Measurements from ENCODE around the gene ANGPTL8.

The ANGPTL8 gene

DNA sequence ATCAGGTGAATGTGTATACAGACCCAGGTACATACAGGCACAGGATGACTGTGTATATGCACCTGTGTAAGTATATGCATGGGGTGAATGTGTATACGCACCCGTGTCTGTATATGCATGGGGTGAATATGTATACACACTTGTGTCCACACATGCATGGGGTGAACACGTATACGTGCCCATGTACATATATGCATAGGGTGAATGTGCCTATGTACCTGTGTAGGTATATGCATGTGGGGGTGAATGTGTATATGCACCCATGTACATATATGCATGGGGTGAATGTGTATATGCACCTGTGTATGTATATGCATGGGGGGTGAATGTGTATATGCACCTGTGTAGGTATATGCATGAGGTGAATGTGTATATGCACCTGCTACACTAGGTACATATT is 6.9 kb upstream of the ANGPTL8 start:
- no peak for DNase-seq
- in situ Hi-C loops (cut with MboI; ENCODE audit: low pct_unique_long_range_greater_than_20kb, low sequenced_read_pairs) = no loop called here

DNA sequence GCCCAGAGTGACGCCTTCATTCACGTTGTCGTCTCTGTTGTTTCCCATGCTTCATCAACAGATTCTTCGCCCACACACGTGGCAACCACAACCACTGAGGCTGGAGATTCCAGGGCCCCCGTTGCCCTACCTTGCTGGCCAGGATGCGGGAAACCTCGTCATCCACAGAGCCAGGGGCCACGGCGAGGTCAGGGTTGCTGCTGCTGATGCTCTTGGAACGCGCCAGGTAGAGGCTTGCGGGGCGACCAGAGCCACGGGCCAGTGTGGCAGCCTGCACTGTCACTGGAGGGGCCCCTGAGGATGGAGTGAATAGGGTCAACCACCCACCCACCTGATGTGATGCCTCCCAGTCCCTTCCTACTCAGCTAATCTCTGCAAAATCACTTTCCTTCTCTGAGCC is 6.3 kb upstream of the ANGPTL8 start:
- in situ Hi-C loops (cut with MboI; ENCODE audit: low pct_unique_long_range_greater_than_20kb, low sequenced_read_pairs) = no loop called here
- no peak for DNase-seq

DNA sequence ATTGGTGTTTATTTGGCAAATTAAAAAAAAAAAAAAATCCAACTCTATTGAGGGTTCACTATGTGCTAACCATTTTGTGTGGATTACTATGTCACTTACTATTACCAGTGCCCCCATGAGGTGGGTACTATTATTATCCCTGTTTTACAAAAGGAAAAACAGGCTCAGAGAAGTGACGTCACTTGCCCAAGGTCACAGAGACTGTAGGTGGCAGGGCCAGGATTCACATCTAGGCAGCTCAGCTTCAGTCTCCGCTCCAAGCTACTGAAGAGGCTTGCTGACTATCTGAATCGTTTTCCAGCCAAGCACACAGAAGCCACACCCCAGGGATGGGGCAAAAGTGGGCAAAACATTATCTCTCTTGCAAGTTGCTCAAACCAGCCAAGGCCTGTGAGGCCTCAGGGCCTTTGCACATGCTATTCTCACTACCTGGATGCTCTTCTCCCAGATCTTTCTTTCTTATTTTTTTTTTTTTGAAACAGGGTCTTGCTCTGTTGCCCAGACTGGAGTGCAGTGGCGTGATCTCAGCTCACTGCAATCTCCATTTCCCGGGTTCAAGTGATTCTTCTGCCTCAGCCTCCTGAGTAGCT is 4.8 kb upstream of the ANGPTL8 start:
- in situ Hi-C loops (cut with MboI; ENCODE audit: low pct_unique_long_range_greater_than_20kb, low sequenced_read_pairs) = no loop called here

DNA sequence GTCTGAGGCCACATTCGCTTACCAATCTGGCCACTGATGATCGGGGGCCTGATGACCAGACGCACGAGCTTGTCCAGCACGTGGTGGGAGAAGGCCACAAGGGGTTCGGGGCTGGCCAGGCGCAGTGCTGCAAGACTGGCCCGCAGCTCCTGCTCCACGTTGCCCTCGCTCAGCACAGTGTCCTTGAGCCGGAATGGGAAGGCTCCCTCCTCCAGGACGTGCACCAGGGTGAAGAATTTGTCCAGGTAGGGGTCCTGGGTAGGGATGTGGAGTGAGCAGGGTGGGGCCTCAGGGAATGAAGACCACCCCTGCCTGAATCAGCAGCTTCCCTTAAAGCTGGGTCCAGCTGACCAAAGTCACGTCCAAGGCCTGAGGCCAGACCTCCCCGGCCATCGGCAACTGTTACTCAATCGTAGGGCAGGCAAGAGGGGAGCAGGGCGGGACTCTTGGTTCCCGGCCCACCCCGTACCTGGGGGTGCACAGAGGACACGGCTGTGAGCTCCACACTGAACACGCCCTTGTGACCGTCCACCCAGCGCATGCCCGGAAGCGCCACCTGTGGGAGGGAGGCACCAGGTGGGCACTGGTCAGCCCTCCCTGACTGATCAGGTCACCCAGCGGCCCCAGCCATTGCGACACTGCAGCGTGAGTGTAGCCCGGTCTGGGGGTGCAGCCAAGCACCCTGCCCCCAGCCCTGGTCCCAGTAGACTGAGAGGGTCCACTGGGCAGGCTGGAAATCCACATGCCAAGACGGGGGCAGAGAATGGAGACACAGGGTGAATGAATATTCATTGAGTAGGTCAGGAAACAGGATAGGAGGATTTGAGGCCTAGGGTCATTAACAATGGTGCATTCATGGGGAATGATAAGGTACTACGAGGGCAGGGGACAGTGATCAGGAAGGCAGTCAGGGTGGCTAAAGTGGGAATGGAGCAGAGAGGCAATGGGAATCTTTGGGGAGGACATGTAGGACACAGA is 2.8 kb upstream of the ANGPTL8 start:
- in situ Hi-C loops (cut with MboI; ENCODE audit: low pct_unique_long_range_greater_than_20kb, low sequenced_read_pairs) = no loop called here
- no peak for DNase-seq

More for the DNA sequence above, 4.8 kb upstream of the ANGPTL8 start:
- no peak for DNase-seq

DNA sequence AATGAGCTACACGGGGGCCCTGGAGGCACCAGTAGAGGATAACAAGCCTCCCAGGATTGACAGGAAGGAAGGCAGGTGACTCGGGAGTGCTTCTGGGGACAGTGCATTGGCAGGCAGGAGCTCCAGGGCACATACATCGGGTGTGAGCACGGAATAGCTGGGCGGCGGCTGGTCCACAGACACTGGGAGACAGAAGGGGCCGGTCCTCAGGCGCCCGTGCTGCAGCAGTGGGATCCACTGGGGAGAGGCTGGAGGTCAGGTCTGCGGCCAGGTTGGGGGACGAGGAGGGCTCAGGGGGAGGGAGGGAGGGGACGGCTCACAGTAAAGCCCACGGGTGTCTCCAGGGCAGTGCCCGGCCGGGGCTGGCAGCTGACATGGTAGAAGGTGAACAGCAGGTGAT is 2.1 kb upstream of the ANGPTL8 start:
- DNase-seq = no peak
- in situ Hi-C loops (cut with MboI; ENCODE audit: low pct_unique_long_range_greater_than_20kb, low sequenced_read_pairs) = no loop called here

DNA sequence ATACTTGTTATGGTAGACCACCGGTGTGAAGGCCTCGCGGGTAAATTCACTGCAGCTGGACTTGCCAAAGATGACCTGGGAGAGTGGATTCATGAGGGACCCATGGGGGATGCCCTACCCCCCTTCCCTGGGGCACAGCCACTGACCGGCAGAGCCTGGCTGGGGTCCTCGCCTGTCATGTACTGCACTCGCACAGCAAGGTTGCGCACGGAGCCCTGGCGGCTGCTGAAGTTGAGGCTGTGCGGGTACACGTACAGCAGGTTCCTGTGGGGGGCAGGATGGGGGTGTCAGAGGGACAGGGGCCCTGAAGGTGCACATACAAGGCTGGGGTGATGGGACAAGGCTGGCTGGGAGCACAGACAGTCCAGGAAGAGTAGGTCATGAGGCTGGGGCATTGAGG is 1.4 kb upstream of the ANGPTL8 start:
- in situ Hi-C loops (cut with MboI; ENCODE audit: low pct_unique_long_range_greater_than_20kb, low sequenced_read_pairs) = no loop called here
- no peak for DNase-seq

DNA sequence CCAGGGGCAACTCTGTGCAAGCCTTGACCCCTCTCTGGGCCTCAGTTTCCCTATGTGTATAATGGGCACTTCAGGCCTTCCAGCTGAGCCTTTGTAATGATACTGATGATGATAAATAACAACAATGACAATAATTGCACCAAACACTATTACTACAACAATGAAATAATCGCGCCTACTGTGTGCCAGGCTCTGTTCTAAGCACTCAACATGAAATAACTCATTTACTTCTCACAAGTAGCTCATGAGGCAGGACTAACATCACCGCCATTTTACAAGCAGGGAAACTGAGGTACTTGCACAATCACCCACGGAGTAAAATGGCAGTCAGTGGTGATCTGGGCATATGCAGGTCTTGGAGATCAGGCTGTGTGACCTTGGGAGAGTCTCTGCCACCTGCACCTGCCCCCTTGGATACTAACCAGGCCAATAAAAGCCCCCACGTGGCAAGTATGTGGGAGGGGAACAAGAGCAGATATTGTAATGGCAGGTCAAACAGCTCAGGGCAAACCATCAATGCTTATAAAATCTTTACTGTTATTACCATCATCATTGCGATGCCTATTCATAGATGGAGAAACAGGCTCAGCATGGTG is 540 bp upstream of the ANGPTL8 start:
- in situ Hi-C loops (cut with MboI; ENCODE audit: low pct_unique_long_range_greater_than_20kb, low sequenced_read_pairs) = no loop called here
- no peak for DNase-seq

DNA sequence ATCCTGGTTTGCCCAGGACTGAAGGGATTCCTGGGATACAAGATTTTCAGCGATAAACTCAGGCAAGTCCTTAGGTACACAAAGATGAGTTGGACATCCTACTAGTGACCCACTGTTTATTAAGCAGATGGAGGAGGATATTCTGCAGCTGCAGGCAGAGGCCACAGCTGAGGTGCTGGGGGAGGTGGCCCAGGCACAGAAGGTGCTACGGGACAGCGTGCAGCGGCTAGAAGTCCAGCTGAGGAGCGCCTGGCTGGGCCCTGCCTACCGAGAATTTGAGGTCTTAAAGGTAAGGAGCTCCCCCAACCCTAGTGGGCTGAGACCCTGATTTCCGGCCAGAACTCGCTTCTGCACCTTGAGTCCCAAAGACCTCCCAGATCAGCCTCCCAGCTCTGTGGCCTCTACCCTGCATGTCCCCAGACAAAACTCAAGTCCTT is 607 bp downstream of the ANGPTL8 start:
- no peak for DNase-seq
- in situ Hi-C loops (cut with MboI; ENCODE audit: low pct_unique_long_range_greater_than_20kb, low sequenced_read_pairs) = no loop called here

DNA sequence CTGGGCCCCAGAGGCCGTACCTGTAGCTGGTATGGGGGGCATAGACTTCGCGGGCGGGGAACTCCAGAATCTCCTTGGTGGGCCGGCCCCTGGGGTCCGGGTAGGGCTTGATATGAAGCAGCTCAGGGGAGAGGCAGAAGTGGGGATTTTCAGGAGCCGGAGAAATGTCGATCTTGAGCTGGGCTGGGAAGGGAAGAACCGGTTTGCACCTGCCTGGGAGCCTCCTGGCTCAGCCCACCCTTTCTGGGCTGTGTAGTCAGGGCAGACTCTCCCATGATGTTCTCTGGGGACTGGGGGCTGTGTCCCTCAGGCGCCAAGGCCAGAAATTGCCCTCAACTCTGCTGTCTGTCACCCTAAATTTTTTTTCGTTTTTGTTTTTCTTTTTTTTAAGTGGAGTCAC is 2.6 kb downstream of the ANGPTL8 start:
- no peak for DNase-seq
- in situ Hi-C loops (cut with MboI; ENCODE audit: low pct_unique_long_range_greater_than_20kb, low sequenced_read_pairs) = no loop called here

DNA sequence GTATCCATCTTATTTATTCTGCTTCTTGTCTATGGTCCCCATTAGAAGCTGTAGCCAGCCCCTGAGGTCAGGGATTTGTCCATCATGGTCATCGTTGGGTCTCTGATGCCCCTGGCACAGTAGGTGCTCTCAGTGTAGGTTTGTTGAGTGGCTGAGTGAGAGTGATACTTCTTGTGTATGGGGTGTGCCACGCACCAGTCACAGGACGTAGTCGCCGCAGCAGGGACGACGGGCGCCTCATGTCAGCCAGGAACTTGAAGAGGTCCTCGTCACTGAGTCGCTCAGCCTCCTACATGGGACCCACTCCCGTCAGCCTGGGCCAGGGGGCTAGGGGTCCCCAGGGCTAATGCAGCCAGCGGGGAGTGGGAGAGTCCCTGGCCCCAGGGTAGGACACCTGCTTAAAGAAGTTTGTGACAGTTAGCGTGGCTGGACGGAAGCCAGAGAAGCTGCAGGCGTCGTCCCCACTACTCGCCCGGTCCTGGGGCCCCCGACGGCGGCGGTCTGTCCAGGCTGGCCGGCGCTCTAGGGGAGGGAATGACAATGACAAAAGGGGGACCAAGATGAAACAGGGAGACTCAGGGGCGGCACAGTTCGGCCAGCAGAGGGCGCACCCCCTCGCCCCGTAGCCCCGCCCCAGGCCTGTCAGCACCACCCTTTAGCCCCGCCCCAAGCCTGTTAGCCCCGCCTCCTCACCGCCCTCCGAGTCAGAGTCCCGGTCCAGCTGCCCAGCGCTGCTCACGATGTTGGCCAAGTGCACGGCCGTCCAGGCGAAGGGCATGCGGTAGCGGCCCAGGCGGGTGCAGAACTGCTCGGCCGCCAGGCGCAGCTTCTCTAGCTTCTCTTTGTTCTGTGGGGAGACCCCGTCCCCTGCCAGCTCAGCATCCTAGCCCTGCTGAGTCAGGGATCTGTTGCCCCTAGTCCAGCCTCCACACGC is 3.7 kb downstream of the ANGPTL8 start:
- in situ Hi-C loops (cut with MboI; ENCODE audit: low pct_unique_long_range_greater_than_20kb, low sequenced_read_pairs) = no loop called here
- DNase-seq = peak; percentile 69

DNA sequence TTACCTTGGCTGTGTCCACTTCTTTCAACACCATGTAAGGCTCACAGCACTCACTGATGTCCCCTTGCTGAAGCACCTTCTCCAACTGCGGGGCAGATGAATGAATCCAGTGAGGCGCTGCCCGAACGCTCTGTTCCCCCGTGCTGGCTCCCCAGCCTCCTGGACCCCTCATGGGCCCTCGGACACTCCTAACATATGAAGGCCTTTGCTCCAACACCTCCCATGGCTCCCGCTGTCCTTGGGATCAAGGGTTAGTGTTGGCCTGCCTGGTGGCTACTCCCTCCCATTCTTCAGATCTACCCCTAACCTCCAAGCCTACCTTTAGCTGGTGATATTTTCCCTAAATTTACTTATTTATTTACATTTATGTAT is 4.4 kb downstream of the ANGPTL8 start:
- DNase-seq = no peak
- in situ Hi-C loops (cut with MboI; ENCODE audit: low pct_unique_long_range_greater_than_20kb, low sequenced_read_pairs) = no loop called here

DNA sequence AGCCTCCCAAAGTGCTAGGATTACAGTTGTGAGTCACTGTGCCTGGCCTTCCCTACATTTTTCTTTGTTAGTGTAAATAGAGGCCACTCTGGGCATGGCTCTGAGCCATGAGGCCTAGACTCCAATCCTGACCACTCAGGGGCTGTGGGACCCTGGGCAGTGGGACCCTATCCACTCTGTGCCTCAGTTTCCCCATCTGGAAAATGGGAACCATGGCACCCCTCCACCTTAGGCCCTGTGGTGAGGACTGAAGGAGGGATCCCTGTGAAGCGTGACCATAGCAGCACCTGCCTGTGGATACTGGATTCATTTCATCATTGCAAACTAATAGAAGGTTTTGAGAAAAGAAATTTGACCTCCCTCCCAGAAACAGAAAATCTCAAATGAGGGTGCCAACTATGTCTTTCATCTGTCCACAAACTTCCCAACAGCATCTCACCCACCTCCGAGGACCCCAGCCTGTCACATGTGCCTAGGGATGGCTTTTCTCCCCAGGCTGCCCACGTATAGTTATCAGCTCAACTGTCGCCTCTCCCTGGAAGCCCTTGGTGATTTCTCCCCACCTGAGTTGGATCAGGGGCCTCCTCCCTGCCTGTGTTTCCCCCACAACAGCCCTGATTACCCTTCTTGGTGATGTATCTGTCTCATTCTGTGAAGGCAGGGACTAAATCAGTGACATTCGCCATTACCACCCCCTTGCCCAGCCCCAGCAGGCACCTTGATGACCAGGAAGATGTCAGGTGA is 5.6 kb downstream of the ANGPTL8 start:
- no peak for DNase-seq
- in situ Hi-C loops (cut with MboI; ENCODE audit: low pct_unique_long_range_greater_than_20kb, low sequenced_read_pairs) = no loop called here

DNA sequence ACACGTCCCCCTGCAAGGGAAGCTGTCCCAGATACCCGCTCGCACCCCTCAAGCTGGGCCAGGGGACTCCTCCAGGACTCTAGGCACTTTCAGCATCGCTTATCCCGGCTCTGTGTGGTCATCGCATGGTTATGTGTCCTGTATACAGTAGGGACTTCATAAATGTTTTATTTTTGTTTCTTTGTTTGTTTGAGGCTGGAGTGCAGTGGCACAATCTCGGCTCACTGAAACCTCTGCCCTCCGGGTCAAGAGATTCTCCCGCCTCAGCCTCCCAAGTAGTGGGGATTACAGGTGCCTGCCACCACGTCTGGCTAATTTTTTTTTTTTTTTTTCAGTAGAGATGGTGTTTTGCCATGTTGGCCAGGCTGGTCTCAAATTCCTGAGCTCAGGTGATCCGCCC is 7.5 kb downstream of the ANGPTL8 start:
- in situ Hi-C loops (cut with MboI; ENCODE audit: low pct_unique_long_range_greater_than_20kb, low sequenced_read_pairs) = no loop called here
- no peak for DNase-seq

DNA sequence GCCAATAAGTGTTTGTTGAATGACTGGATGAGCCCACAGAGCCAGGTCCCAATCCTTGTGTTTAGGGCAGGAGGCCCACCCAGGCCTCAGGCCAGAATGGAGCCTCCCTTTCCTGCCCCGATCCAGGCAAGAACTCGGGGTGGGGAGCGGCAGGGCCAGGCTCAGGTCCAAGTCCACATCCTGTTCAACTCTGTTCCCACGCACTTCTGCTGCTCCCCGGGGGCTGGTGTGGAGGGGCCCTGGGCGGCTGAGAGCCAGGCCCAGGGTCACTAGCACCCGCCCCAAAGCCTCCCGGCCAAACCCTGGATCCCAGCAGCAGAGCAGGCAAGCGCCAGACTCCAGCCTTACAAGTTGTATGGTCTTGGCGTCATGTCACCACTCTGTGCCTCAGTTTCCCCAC is 8.0 kb downstream of the ANGPTL8 start:
- in situ Hi-C loops (cut with MboI; ENCODE audit: low pct_unique_long_range_greater_than_20kb, low sequenced_read_pairs) = no loop called here

DNA sequence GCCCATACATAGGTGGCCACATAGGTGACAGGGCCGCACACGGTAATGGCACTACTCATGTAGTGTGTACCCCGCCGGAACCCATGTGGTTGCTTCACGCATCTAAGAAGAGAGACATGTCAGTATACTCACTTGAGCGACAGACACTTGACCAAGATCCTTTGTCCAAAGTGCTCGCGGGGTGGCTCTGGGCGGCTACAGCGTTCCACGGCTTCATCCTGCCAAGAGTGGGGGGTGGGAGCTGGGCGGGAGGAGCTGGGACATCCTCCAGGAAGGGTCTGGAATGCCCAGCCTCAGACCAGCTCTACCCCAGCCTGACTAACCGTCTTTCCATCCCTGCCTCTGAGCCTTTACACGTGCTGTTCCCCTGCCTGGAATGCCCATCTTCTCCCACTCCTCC is 8.5 kb downstream of the ANGPTL8 start:
- in situ Hi-C loops (cut with MboI; ENCODE audit: low pct_unique_long_range_greater_than_20kb, low sequenced_read_pairs) = no loop called here
- no peak for DNase-seq

More for the DNA sequence above, 8.0 kb downstream of the ANGPTL8 start:
- no peak for DNase-seq

DNA sequence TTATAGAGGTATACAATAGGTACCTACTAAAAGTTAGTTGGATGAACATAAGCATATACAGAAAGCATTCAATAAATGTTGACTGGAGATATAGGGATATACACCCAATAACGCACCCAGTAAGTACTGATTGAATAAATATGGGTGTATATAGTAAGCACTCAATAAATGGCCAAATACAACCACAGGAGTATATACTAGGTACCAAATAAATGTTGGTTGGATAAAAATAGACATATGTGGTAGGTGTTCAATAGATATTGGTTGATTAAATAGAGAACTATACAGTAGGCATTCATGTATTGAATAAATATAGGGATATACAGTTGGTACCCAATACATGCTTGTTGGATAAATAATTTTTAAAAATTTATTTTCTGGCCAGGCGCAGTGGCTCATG is 9.4 kb downstream of the ANGPTL8 start:
- DNase-seq = no peak
- in situ Hi-C loops (cut with MboI; ENCODE audit: low pct_unique_long_range_greater_than_20kb, low sequenced_read_pairs) = no loop called here

DNA sequence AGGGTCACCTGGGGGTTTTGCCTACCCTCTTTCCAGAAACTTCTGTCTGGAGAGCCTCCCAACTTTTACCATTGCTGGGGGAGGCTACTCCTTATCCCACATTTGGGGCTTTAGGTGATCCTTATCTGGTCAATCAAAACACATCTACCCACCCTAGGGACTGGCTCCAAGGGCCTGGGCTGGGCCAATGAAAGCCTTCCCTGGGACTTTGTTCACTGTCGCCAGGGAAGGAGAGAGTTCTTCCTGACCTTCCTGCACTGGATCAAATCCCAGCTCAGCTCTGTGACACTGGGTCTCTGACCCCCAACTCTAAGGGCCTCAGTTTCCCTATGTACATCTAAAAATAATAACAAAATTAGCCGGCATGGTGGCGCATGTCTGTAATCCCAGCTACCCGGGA is 11.8 kb downstream of the ANGPTL8 start:
- DNase-seq = no peak
- in situ Hi-C loops (cut with MboI; ENCODE audit: low pct_unique_long_range_greater_than_20kb, low sequenced_read_pairs) = no loop called here

DNA sequence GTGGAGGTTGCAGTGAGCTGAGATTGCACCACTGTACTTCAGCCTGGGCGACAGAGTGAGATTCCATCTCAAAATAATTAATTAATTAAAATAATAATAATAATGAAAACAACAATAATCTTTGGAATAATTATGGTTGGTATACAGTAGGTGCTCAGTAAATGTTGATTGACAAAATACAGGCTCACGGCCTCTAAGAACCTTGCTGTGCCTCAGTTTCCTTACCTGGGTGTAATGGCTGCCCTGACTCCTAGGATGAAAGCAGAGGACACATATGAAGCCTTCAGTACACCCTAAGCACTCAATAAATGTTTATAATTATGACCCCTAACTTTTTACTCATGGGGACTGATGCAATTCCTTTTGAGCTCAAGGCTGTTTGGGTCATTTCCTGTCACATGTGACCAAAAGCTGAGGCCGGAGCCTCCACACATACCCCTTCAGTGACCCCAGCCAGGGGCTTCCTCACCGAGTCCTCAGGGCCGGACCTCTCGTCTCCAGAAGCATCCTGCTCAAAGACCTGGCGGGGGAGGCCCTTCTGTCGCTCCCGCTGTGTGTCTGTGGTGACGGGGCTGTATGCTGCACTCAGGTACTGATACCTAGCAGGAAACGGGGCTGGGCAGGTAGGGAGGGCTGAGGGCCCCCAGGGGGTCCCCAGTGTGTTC is 12.4 kb downstream of the ANGPTL8 start:
- in situ Hi-C loops (cut with MboI; ENCODE audit: low pct_unique_long_range_greater_than_20kb, low sequenced_read_pairs) = no loop called here
- DNase-seq = no peak

All from KBM-7 (cell line).